22Rv1 (cell line): Measurements from ENCODE around the gene PRSS33.

Source experiments
- ZFX ChIP-seq: fragments of 450-650 bp; IDR thresholded peaks from 2 replicates; pipeline ENCODE4 v1.6.1; 2017; ENCODE audit warnings: antibody characterized with exemption, borderline replicate concordance
- TF ChIP-seq, protein P1 (sequence below): fragments of 450-650 bp; IDR thresholded peaks from 2 replicates; pipeline ENCODE4 v1.5.1; 2017; ENCODE audit warnings: mild to moderate bottlenecking

- TF ChIP-seq, protein P1, sequence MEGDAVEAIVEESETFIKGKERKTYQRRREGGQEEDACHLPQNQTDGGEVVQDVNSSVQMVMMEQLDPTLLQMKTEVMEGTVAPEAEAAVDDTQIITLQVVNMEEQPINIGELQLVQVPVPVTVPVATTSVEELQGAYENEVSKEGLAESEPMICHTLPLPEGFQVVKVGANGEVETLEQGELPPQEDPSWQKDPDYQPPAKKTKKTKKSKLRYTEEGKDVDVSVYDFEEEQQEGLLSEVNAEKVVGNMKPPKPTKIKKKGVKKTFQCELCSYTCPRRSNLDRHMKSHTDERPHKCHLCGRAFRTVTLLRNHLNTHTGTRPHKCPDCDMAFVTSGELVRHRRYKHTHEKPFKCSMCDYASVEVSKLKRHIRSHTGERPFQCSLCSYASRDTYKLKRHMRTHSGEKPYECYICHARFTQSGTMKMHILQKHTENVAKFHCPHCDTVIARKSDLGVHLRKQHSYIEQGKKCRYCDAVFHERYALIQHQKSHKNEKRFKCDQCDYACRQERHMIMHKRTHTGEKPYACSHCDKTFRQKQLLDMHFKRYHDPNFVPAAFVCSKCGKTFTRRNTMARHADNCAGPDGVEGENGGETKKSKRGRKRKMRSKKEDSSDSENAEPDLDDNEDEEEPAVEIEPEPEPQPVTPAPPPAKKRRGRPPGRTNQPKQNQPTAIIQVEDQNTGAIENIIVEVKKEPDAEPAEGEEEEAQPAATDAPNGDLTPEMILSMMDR, result no peak
- no peak for TF ChIP-seq ZFX
Observed at GRCh38 chr16:2767140-2767731, 20.1 kb downstream of the PRSS33 start.
